Measurements from ENCODE around the gene GID8.

GID8 gene

GRCh38 chr20:62902926-62903615, 34.9 kb upstream of the GID8 start:
- DNase-seq (ENCODE audit: low spot score) = no peak

GRCh38 chr20:62905536-62906117, 32.3 kb upstream of the GID8 start:
- DNase-seq (ENCODE audit: low spot score) = no peak

GRCh38 chr20:62906209-62906608, 31.7 kb upstream of the GID8 start:
- no peak for DNase-seq (ENCODE audit: low spot score)

- DNase-seq (ENCODE audit: low spot score) = no peak
These were observed 31.1 kb upstream of the GID8 start for GRCh38 chr20:62906647-62907375.

- no peak for DNase-seq (ENCODE audit: low spot score)
These were observed 30.3 kb upstream of the GID8 start for GRCh38 chr20:62907384-62908317.

- DNase-seq (ENCODE audit: low spot score) = no peak
These were observed 28.8 kb upstream of the GID8 start for GRCh38 chr20:62908971-62909791.

- DNase-seq (ENCODE audit: low spot score) = no peak
These were observed 27.7 kb upstream of the GID8 start for GRCh38 chr20:62910217-62910766.

GRCh38 chr20:62910777-62911497, 27.0 kb upstream of the GID8 start:
- no peak for DNase-seq (ENCODE audit: low spot score)

- DNase-seq (ENCODE audit: low spot score) = no peak
These were observed 26.2 kb upstream of the GID8 start for GRCh38 chr20:62911701-62912280.

- DNase-seq (ENCODE audit: low spot score) = no peak
These were observed 24.8 kb upstream of the GID8 start for GRCh38 chr20:62913043-62913630.

- no peak for DNase-seq (ENCODE audit: low spot score)
These were observed 23.5 kb upstream of the GID8 start for GRCh38 chr20:62914436-62914835.

- no peak for DNase-seq (ENCODE audit: low spot score)
These were observed 22.9 kb upstream of the GID8 start for GRCh38 chr20:62914970-62915457.

GRCh38 chr20:62916703-62917476, 21.1 kb upstream of the GID8 start:
- no peak for DNase-seq (ENCODE audit: low spot score)

- DNase-seq (ENCODE audit: low spot score) = no peak
These were observed 20.2 kb upstream of the GID8 start for GRCh38 chr20:62917720-62918119.

- no peak for DNase-seq (ENCODE audit: low spot score)
These were observed 19.8 kb upstream of the GID8 start for GRCh38 chr20:62918147-62918546.

GRCh38 chr20:62918831-62919230, 19.1 kb upstream of the GID8 start:
- DNase-seq (ENCODE audit: low spot score) = no peak

GRCh38 chr20:62920039-62920645, 17.8 kb upstream of the GID8 start:
- no peak for DNase-seq (ENCODE audit: low spot score)
